Airway epithelial cell (primary cell): Measurements from ENCODE around the gene TM9SF3. TPM values are rescaled to one million over a fixed set of nuclear protein-coding genes. Genes with fewer than 3 reads are reported as not detected.

Experiments
- total RNA-seq: library from RNA; depleted of rRNA; stranded (reverse); fragments of >200 nt; gene quantifications from 2 replicates; pipeline ENCODE4 v1.2.3, GENCODE V29; 2015

Gene TM9SF3
- 52.1 and 54.7 TPM in 2 replicates for total RNA-seq

DNA sequence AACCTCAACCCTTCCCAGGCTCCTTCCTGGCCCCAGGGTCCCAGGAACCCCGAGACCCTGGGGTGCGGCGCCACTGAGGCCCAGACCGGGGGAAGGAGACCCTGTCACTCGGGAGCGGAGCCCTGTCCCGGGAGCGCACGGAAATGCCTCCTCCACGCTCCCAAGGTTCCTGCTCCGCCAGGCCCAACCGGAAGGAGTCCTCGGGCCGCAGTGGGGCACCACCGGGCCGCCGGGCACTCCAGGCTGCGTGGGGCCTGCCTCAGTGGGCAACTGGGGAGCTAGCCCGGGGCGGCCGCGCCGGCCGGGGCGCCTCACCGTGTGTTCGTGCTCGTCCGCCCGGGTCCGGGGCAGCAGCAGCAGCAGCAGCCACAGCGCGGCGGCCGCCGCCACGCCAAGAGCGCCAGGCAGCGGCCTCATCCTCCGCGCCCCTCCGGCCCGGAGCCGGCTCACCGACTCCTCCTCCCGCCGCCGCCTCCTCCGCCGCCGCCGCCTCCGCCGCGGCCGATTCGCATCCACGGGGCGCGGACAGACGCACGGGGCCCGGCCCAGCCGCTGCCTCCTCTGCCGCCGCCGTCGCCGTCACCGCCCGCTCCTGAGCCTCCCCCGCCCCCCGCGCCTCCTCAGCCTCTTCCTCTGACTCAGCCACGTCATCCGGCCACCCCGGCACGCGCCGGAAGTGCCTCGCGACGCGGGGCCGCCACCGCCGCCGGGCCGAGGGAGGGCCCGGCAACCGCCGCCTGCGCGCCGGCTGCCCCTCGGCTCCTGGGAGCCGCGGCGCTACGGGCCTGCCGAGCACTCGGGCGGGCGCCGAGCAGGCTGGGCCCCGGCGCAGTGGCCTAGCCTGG, at the start of gene TM9SF3:
TM9SF3 (minus strand) TSS at position 594 of the 845 bp plus-strand sequence; CDS start at position 417, 177 bp downstream.

DNA sequence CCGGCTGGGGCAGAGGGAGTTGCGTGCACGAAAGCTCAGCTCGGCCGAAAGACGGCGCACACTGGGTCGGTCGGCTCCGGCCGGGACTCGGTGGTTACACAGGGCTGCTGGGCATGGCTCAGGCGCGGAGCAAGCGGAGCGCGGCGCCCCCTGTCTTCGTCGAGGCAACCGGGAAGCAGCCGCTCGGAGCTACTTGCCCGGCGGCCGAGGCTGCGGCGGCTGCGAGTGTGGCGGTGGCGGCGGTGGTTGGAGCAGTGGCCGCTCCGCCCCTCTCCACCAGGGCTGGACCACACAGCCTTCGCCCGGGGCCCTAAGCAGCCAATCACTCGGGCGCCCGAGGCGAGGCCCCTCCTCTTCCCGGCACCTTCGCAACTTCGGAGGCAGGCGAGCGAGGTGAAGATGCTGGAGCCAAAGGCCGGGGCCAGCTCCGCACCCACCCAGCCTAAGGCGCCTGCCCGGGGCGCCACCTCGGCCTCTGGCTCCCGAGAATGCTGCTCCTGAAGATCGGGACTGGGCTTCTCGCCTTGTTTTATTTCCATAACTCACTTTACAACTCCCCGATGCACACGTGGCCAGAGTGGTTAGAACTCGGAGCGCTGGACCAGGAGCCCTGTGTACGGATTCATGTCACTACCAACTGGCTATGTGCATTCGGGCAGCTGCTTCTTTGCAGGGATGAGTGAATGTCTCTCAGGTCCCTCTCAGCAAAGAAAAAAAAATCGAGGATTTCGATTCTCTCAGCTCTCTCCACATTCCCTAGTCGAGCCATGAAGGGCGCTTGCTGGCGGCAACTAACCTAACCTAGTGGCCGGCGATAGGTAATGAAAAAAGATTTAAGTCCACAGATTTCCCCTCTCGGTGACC, 72.9 kb downstream of the TM9SF3 start, which contains the start of gene TLL2:
TLL2 (minus strand) TSS at position 229 of the 864 bp plus-strand sequence. CDS start 241 bp downstream, outside the sequence.

Other genes with a start within 250 kb of the TM9SF3 start
- gene OPALIN, start 228.0 kb downstream of the TM9SF3 start, total RNA-seq: not detected in 2 replicates
- 0.09 and 0.49 TPM in 2 replicates for gene TLL2, start 73.1 kb downstream of the TM9SF3 start, total RNA-seq
- 0.14 and 0.19 TPM in 2 replicates for gene PIK3AP1, start 133.5 kb upstream of the TM9SF3 start, total RNA-seq
- gene LCOR, start 245.3 kb upstream of the TM9SF3 start, total RNA-seq: 9.9 and 21.4 TPM in 2 replicates